Astrocyte of the spinal cord (primary cell): ENCODE measurements around the gene MACC1.

Experiments used
- DNase-seq: peaks from one replicate; pipeline ENCODE4 v3.0.0; 2011; ENCODE audit warnings: low read depth, low spot score
- H3K4me3 ChIP-seq: 2 replicates; pipeline ENCODE4 v1.5.1; 2011; ENCODE audit warnings: low read depth, mild to moderate bottlenecking, low read length, moderate library complexity
- CTCF ChIP-seq: IDR thresholded peaks from 2 replicates; pipeline ENCODE4 v1.5.1; 2012; ENCODE audit warnings: low read depth, mild to moderate bottlenecking, low read length, inconsistent platforms
- in situ Hi-C: cut with HindIII; loops from 2 replicates; pipeline ENCODE4 v1.10.0; 2017; ENCODE audit warnings: low sequenced_read_pairs

Gene MACC1

GRCh38 chr7:20232848-20233247, 15.7 kb upstream of the MACC1 start:
- in situ Hi-C loops = no loop called here
- no peak for DNase-seq

DNA sequence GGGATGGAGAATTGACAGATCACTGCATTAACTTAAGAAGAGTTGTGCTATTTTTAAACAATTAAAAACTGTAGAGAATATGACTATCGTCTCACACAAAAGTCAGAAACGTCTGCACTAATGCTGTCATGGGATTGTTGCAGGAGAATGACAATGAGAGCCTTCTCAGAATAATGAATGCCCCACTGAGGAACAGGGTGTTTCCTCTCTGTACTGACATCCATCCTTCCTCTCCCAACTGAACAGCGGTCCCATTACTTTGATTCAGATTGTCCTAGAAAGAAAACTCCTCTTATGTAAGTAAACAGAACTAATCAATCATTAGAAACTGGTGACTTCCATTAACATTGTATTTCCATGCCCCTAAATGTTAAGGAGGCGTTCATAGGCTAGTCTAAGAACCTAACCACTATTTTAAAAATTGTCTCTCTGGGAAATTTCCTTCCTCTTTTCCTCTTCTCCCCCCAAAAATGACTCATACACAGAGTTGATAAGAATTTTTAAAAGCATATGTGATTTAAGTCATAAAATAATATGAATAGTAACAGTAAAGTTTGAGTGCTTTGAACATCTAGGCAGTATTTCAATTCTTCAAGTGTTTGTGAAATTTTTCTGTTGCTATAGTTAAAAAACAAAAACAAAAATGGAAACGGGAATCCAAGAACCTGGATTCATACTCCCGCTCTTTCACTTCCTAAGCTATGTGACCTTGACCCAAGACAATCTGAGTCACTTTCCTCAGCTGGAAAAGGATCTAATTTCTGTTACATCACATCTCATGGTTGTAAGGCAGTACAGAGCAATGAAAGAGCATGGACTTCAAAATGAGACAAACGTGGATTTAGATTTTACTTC, 12.7 kb upstream of the MACC1 start:
- in situ Hi-C loops = no loop called here
- DNase-seq = peak; percentile 93
- no peak for TF ChIP-seq CTCF
- no peak overlapping the region for H3K4me3 ChIP-seq

More at GRCh38 chr7:20232848-20233247, 15.7 kb upstream of the MACC1 start:
- TF ChIP-seq CTCF = no peak
- no peak overlapping the region for H3K4me3 ChIP-seq

- in situ Hi-C loops = no loop called here
- no peak for DNase-seq
- no peak overlapping the region for H3K4me3 ChIP-seq
- no peak for TF ChIP-seq CTCF
These were observed 11.9 kb upstream of the MACC1 start for GRCh38 chr7:20229081-20229480.

GRCh38 chr7:20228654-20229053, 11.5 kb upstream of the MACC1 start:
- no peak overlapping the region for H3K4me3 ChIP-seq
- in situ Hi-C loops = no loop called here
- no peak for DNase-seq
- no peak for TF ChIP-seq CTCF

- no peak overlapping the region for H3K4me3 ChIP-seq
- DNase-seq = no peak
- TF ChIP-seq CTCF = no peak
- in situ Hi-C loops = no loop called here
These were observed 10.2 kb upstream of the MACC1 start for GRCh38 chr7:20227291-20227795.

GRCh38 chr7:20226860-20227259, 9.7 kb upstream of the MACC1 start:
- no peak for TF ChIP-seq CTCF
- no peak overlapping the region for H3K4me3 ChIP-seq
- in situ Hi-C loops = no loop called here
- no peak for DNase-seq
